Right lobe of liver (tissue), 6 donors: ENCODE data around the gene KDM2B. TPM values are rescaled to one million over a fixed set of nuclear protein-coding genes. Genes with fewer than 3 reads are reported as not detected.

Source experiments
- ATAC-seq, 4 donors: fragments of 200-7000 bp; cut with Tn5 transposase; one replicate each; pipeline ENCODE4 v1.9.1; 2020; ENCODE audit warnings: mild to moderate bottlenecking in 4 of 4, moderate library complexity in 4 of 4
- DNase-seq, 3 donors: peaks; one replicate each; pipeline ENCODE4 v3.0.0-alpha.2; 2020
- H3K27ac ChIP-seq, 3 donors: fragments of 200-600 bp; one replicate each; pipeline ENCODE4 v1.8.0; 2022
- H3K27me3 ChIP-seq, 2 donors: fragments of 200-600 bp; one replicate each; pipeline ENCODE4 v1.8.0; 2022
- H3K36me3 ChIP-seq, 4 donors: fragments of 200-600 bp; sonication (generic) in 1 of 4; one replicate each; pipeline versions ENCODE4 v1.5.1 to v1.8.0; 2017 to 2022; ENCODE audit warnings: control low read depth in 1 of 4
- H3K4me1 ChIP-seq, 4 donors: fragments of 200-600 bp; sonication (generic) in 1 of 4; one replicate each; pipeline versions ENCODE4 v1.5.1 to v1.8.0; 2017 to 2022; ENCODE audit warnings: control low read depth in 1 of 4
- H3K4me3 ChIP-seq, 3 donors: fragments of 200-600 bp; one replicate each; pipeline ENCODE4 v1.8.0; 2022
- H3K9me3 ChIP-seq, 4 donors: fragments of 200-600 bp; sonication (generic) in 1 of 4; one replicate each; pipeline versions ENCODE4 v1.5.1 to v1.8.0; 2017 to 2022; ENCODE audit warnings: control low read depth in 1 of 4
- CTCF ChIP-seq, 4 donors: fragments of 200-600 bp in 3 of 4; fragments of 450-650 bp in 1 of 4; IDR thresholded peaks; one replicate each; pipeline versions ENCODE4 v1.5.1 to v1.8.0; 2016 to 2022; ENCODE audit warnings: antibody characterized with exemption in 4 of 4, mild to moderate bottlenecking in 2 of 4
- POLR2A ChIP-seq: fragments of 450-650 bp; IDR thresholded peaks from one replicate; pipeline ENCODE4 v1.6.1; 2017; ENCODE audit warnings: antibody characterized with exemption, mild to moderate bottlenecking
- WGBS: methylation state at CpG from one replicate; pipeline ENCODE4 v1.1.6; 2018; ENCODE audit warnings: low coverage, low lambda C conversion rate; ENCODE audit not compliant: insufficient coverage; ENCODE audit errors: missing lambda C conversion rate; 5-methylcytosine and 5-hydroxymethylcytosine counted together
- intact Hi-C, 2 donors: fragments of 100-400 bp; cut with DNase I; formaldehyde crosslinking; loops; one replicate each; pipeline versions ENCODE4 v1.11.2 to v1.14.1; 2022
- total RNA-seq, 6 experiments: library from RNA; depleted of rRNA in 2 of 6; stranded (reverse); fragments of >200 nt in 2 of 6; fragmentation: NEBNext Ultra II Directional in 3 of 6; extraction: Animal tissue kit (Norgen Biotek cat#: 25700) in 3 of 6; gene quantifications; one replicate each; pipeline versions ENCODE4 v1.1.0 to v1.2.4, GENCODE V29; 2016 to 2023
- donor health status: DM: no; HTN: yes; CAD: no.
- donor health status: DM: no; HTN: no; CAD: no.
- donor health status: DM: no; HTN: no; CAD: no.
- donor health status: DM: no; HTN: yes; CAD: no.
- donor health status: DM: no; HTN: yes; CAD: no.

The KDM2B gene
- total RNA-seq, 6 experiments from 2014 or later, result 4.8 to 22.8 (median 9.8) TPM

GRCh38 chr12:121626087-121626852, 45.4 kb upstream of the KDM2B start, which contains the start of gene ORAI1:
ORAI1 (plus strand) TSS chr12:121626530.
- Histone ChIP-seq H3K36me3 (no peaks in the 10 kb centered on the region), H3K27ac (peak within 1 kb of the TSS; percentile 85 to 95 (median 94)), H3K9me3 (no peaks in the 10 kb centered on the region), H3K4me3 (peak within 1 kb of the TSS; percentile 75 to 82 (median 81)), H3K27me3 (no peaks in the 10 kb centered on the region), H3K4me1 (peaks cover 0 to 19% (median 9%) of the 10 kb centered on the region in 4 donors)
- intact Hi-C loops, result loop anchor here in 1 of 2 donors (10.0 kb wide), 2 partner anchors 71 to 131 kb away; no protein-coding TSS in a partner anchor
- TF ChIP-seq POLR2A (peak; percentile 94), CTCF (IDR thresholded peaks at IDR 0.05) (peak in 2 of 4 donors; percentile 25 to 33)
- ATAC-seq (peak; percentile 80 to 94 (median 88)), DNase-seq (peak; percentile 98 to 99 (median 99))
- 10% methylated on average over 2 of the region's 92 CpGs for WGBS

GRCh38 chr12:121620333-121620891, 39.6 kb upstream of the KDM2B start:
- H3K4me1 ChIP-seq, result peaks cover 0 to 9% (median 4%) of the 10 kb centered on the region in 4 donors
- H3K9me3 ChIP-seq, result no peaks in the 10 kb centered on the region
- no peaks in the 10 kb centered on the region for H3K27me3 ChIP-seq
- DNase-seq (no peak), ATAC-seq (peak in 1 of 4 donors; percentile 9)
- 82% methylated on average over 7 of the region's 8 CpGs for WGBS
- no peak overlapping the region for H3K4me3 ChIP-seq
- TF ChIP-seq CTCF (IDR thresholded peaks at IDR 0.05) (no peak), POLR2A (no peak)
- H3K27ac ChIP-seq, result no peak overlapping the region
- H3K36me3 ChIP-seq, result no peaks in the 10 kb centered on the region
- intact Hi-C loops, result loop anchor here in 1 of 2 donors (10.0 kb wide), 2 partner anchors 66 to 126 kb away; no protein-coding TSS in a partner anchor

- no peaks in the 10 kb centered on the region for H3K36me3 ChIP-seq
- H3K4me3 ChIP-seq, result no peak overlapping the region
- H3K27ac ChIP-seq, result no peak overlapping the region
- no peak for DNase-seq
- H3K27me3 ChIP-seq, result no peaks in the 10 kb centered on the region
- ATAC-seq, result no peak
- 81% methylated on average over 5 of the region's 5 CpGs for WGBS
- TF ChIP-seq POLR2A (no peak), CTCF (IDR thresholded peaks at IDR 0.05) (no peak)
- H3K4me1 ChIP-seq, result no peaks in the 10 kb centered on the region
- H3K9me3 ChIP-seq, result no peaks in the 10 kb centered on the region
- intact Hi-C loops, result loop anchor here in 1 of 2 donors (10.0 kb wide), 2 partner anchors 56 to 114 kb away; no protein-coding TSS in a partner anchor
These were observed 37.9 kb upstream of the KDM2B start for GRCh38 chr12:121618659-121619233.

GRCh38 chr12:121614872-121615467, 34.1 kb upstream of the KDM2B start:
- Histone ChIP-seq H3K9me3 (no peaks in the 10 kb centered on the region), H3K27me3 (no peaks in the 10 kb centered on the region), H3K4me1 (no peaks in the 10 kb centered on the region), H3K4me3 (no peak overlapping the region), H3K36me3 (no peaks in the 10 kb centered on the region), H3K27ac (no peak overlapping the region)
- intact Hi-C loops, result loop anchor here in 1 of 2 donors (10.0 kb wide), 2 partner anchors 60 to 110 kb away; no protein-coding TSS in a partner anchor
- DNase-seq, result no peak
- WGBS, result 58% methylated on average over 7 of the region's 9 CpGs
- TF ChIP-seq POLR2A, result no peak
- TF ChIP-seq CTCF (IDR thresholded peaks at IDR 0.05), result no peak
- ATAC-seq, result no peak
